ENCODE data around the gene TJP3.

DNA sequence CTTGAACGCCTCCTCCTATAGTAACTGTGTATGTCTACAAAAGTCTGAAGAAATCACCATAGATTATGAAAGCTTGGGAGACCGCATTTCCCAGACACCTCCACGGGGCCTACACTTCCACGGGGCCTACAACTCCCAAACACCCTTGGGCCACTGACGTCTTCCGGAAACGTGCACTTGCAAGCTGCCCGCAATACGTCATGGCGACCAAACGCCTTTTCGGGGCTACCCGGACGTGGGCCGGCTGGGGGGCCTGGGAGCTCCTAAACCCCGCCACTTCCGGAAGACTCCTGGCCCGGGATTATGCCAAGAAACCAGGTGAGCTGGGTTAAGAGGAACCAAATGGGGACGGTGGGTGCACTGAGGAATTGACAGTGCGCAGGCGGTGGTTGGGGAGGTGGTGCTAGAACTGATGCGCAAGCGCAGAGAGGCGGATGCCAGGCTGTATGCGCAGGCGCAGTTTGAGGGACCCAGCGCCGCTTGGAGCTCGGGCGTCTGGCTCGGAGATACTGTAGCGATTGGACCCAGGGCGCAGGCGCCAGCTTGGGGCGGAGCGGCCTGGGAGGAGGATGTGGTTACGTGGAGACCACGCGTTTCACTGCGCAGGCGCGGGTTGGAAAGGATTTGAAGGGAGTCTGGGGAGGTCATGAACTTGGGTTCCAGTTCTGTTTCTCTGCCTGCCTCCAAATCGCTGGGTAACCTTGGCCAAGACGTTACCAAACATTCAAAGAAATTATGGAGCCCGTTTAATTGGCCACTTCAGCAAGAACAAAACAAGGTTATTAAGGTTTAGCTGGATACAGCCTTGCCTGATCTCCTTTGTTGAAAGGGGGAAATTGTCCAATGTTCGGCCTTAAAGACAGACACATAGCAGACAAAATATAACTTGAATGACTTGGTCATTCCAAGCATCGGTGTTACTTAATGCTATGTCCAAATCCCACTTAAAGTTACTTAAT lies 54.6 kb downstream of the TJP3 start, which contains the start of gene MRPL54:
- peak in 1 of 3 donors; percentile 36 for TF ChIP-seq CTCF (IDR thresholded peaks at IDR 0.05)
- peak; percentile 66 for TF ChIP-seq POLR2A (IDR thresholded peaks at IDR 0.05)
